ENCODE measurements around the gene ALG9.

Gene ALG9

DNA sequence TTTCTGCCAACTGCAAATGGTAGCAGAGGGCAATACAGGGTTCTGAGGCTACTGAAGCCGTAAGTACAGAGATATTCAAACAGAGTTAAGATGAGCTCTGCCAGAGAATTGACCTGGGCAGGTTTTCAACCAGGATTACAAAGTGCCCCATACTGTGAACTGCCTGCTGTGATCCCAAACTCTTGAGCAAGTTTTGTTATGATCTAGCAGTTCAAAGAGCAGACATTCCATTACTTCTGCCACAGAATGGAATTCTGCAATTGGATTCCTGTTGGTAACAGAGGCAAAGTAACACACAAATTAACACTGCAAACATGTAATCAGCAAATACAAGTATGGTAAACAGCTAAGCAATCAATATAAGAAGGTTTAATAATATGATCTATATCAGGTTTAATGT lies 31.2 kb downstream of the ALG9 start:
- TF ChIP-seq, protein P1, sequence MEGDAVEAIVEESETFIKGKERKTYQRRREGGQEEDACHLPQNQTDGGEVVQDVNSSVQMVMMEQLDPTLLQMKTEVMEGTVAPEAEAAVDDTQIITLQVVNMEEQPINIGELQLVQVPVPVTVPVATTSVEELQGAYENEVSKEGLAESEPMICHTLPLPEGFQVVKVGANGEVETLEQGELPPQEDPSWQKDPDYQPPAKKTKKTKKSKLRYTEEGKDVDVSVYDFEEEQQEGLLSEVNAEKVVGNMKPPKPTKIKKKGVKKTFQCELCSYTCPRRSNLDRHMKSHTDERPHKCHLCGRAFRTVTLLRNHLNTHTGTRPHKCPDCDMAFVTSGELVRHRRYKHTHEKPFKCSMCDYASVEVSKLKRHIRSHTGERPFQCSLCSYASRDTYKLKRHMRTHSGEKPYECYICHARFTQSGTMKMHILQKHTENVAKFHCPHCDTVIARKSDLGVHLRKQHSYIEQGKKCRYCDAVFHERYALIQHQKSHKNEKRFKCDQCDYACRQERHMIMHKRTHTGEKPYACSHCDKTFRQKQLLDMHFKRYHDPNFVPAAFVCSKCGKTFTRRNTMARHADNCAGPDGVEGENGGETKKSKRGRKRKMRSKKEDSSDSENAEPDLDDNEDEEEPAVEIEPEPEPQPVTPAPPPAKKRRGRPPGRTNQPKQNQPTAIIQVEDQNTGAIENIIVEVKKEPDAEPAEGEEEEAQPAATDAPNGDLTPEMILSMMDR (IDR thresholded peaks at IDR 0.05; ENCODE audit: control extremely low read depth, extremely low read depth, low read depth, missing control alignments), result no peak
- ChIA-PET CTCF (interaction anchor here (0.8 to 8.7 kb wide), 12 partner anchors 11 to 274 kb away, joined by 3 to 80 read pairs (median 5); partner anchors contain the start of gene ALG9), POLR2A (no interaction called here)
- no peak for DNase-seq (ENCODE audit: extremely low spot score)

DNA sequence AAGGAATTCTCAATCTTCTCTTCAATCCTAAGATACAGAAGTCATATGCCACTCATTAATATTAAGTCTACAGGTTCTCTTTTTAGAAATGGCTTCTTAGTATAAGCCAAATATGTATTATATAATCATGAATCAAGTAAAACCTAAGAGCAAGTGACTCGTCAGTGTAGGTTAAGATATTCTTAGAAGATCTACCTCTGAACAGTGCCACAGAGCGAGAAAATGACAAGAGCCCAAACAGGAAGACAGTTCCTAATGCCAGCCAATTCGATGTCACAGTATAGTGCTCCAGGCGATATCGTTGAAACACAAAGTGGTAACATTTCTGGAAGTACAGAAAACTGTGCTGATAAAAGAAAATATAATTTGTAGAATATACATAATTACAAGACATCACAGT lies 33.3 kb downstream of the ALG9 start:
- DNase-seq (ENCODE audit: extremely low spot score), result no peak
- ChIA-PET POLR2A (no interaction called here), CTCF (interaction anchor here (1.1 to 1.2 kb wide), 2 partner anchors 10 to 24 kb away, joined by 3 read pairs; no protein-coding TSS in a partner anchor)
- TF ChIP-seq, protein P1 (IDR thresholded peaks at IDR 0.05; ENCODE audit: control extremely low read depth, extremely low read depth, low read depth, missing control alignments), result no peak

DNA sequence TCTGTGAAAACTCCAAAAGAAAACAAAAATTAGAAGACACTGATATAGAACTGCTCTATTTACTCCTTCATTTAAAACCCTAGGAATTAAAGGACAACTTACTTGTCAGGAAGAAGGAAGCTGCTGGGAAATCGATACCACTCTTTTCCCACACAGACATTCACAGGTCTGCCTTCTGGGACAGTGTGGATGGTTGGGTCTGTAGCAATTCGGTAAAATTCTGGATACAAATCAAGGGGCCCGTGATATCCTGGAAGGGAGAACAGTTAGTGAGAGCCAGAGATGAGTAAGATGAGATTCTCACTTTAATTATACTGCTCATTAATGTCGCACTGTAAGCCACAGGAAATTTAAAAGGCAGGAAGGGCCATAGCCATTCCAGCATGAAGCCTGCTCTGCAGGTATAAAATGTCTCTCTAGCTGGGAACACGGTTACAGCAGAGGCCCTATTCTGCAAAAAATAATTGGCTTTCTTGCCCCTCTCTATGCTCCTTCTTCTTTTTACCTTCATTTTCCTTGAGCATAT lies 34.0 kb downstream of the ALG9 start:
- TF ChIP-seq, protein P1 (IDR thresholded peaks at IDR 0.05; ENCODE audit: control extremely low read depth, extremely low read depth, low read depth, missing control alignments), result no peak
- POLR2A ChIA-PET, result no interaction called here
- CTCF ChIA-PET, result no interaction called here
- DNase-seq (ENCODE audit: extremely low spot score), result no peak

DNA sequence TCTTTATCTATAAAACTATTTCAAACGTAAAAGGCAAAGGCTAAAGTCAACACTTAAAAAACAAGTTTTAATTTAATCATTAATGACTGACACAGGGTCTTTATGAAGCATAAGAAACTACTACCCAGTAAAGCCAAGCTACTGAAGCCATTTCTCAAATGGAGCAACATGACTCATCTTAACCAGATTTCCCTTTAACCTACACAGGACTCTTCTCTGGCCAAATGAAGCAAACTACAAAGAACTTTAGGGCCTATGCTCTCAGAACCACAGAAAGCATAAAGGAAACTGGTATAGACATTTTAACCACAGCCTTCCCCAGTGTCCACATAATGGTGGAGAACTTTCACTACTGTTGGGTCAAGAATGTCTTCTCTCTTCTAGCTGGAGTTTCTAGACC lies 34.7 kb downstream of the ALG9 start:
- CTCF ChIA-PET, result interaction anchor here (0.7 to 4.1 kb wide), 2 partner anchors 35 to 250 kb away, joined by 3 to 13 read pairs; no protein-coding TSS in a partner anchor
- peak; percentile 29 for DNase-seq (ENCODE audit: extremely low spot score)

DNA sequence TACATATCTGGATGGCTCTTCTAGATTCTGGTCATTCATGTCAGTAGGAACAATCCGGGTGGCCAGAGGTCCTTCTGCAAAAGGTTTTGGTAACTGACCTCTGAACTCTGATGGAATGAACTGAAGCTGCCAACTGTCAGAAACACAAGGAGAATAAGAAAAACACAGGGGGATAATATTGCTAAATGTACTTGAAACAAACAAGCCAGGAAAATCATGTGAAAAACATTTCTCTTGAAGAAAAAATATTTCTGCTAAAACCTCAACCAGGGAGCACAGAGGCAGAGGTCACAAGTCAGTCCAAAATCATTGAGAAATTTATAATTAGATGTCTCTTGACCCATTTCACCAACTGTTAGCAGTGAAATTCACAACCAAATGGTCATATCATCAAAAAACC lies 35.2 kb downstream of the ALG9 start:
- ChIA-PET POLR2A (no interaction called here), CTCF (interaction anchor here (1.6 to 4.5 kb wide), 3 partner anchors 10 to 249 kb away, joined by 7 to 27 read pairs (median 13); no protein-coding TSS in a partner anchor)
- TF ChIP-seq, protein P1 (IDR thresholded peaks at IDR 0.05; ENCODE audit: control extremely low read depth, extremely low read depth, low read depth, missing control alignments), result no peak
- no peak for DNase-seq (ENCODE audit: extremely low spot score)

More for the DNA sequence above, 34.7 kb downstream of the ALG9 start:
- POLR2A ChIA-PET, result no interaction called here
- TF ChIP-seq, protein P1 (IDR thresholded peaks at IDR 0.05; ENCODE audit: control extremely low read depth, extremely low read depth, low read depth, missing control alignments), result no peak

DNA sequence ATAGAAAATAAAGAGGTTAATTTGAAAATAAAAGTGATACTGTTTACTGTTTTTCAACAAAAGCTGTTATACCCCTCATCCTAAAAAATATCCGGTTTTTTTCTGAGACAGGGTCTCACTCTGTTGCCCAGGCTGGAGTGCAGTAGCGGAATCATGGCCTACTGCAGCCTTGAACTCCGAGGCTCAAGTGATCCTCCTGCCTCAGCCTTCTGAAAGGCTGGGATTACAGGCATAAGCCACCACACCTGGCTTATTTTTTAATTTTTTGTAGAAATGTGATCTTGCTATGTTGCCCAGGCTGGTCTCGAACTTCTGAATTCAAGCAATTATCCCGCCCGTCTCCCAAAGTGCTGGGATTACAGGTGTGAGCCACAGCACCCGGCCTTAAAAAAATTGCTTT lies 35.7 kb downstream of the ALG9 start:
- TF ChIP-seq, protein P1 (IDR thresholded peaks at IDR 0.05; ENCODE audit: control extremely low read depth, extremely low read depth, low read depth, missing control alignments), result no peak
- ChIA-PET CTCF (interaction anchor here (1.2 to 4.5 kb wide), 7 partner anchors 9 to 249 kb away, joined by 3 to 27 read pairs (median 7); no protein-coding TSS in a partner anchor), POLR2A (no interaction called here)
- no peak for DNase-seq (ENCODE audit: extremely low spot score)
